Osteoblast (primary cell): Measurements from ENCODE around the gene MET. TPM values are rescaled to one million over a fixed set of nuclear protein-coding genes. Genes with fewer than 3 reads are reported as not detected.

ENCODE experiments used
- DNase-seq: peaks from one replicate; pipeline ENCODE4 v3.0.0; 2011; ENCODE audit warnings: low spot score, mixed read lengths; ENCODE audit not compliant: insufficient read length; ENCODE audit errors: missing footprints
- H2AFZ ChIP-seq: 2 replicates; pipeline ENCODE4 v1.6.0; 2011; ENCODE audit warnings: mild to moderate bottlenecking, low read length
- H3K27ac ChIP-seq: 2 replicates; pipeline ENCODE4 v1.5.1; 2011; ENCODE audit warnings: mild to moderate bottlenecking, low read depth, low read length, moderate library complexity
- H3K27me3 ChIP-seq: 2 replicates; pipeline ENCODE4 v1.6.0; 2012; ENCODE audit warnings: mild to moderate bottlenecking, control low read depth, inconsistent platforms, low read length, moderate library complexity; ENCODE audit not compliant: insufficient read depth
- H3K36me3 ChIP-seq: 2 replicates; pipeline ENCODE4 v1.5.1; 2011; ENCODE audit warnings: mild to moderate bottlenecking, low read length, control low read depth, moderate library complexity; ENCODE audit not compliant: insufficient read depth
- H3K4me1 ChIP-seq: 2 replicates; pipeline ENCODE4 v1.5.1; 2011; ENCODE audit warnings: mild to moderate bottlenecking, low read length, control low read depth, moderate library complexity; ENCODE audit not compliant: insufficient read depth
- H3K4me2 ChIP-seq: 2 replicates; pipeline ENCODE4 v1.6.0; 2011; ENCODE audit warnings: mild to moderate bottlenecking, low read length; ENCODE audit not compliant: insufficient read depth
- H3K4me3 ChIP-seq: fragments of 200-600 bp; sonication (generic); 3 replicates; pipeline ENCODE4 v1.5.1; 2012; ENCODE audit warnings: mild to moderate bottlenecking, low read length, inconsistent platforms; ENCODE audit not compliant: insufficient read depth
- H3K79me2 ChIP-seq: 2 replicates; pipeline ENCODE4 v1.6.0; 2012; ENCODE audit warnings: mild to moderate bottlenecking, low read length, control low read depth, inconsistent platforms; ENCODE audit not compliant: insufficient read depth
- H3K9me3 ChIP-seq: 2 replicates; pipeline ENCODE4 v1.5.1; 2011; ENCODE audit warnings: low read depth, low read length, control low read depth
- H4K20me1 ChIP-seq: 2 replicates; pipeline ENCODE4 v1.6.0; 2012; ENCODE audit warnings: mild to moderate bottlenecking, low read length, control low read depth; ENCODE audit not compliant: insufficient read depth
- CTCF ChIP-seq: IDR thresholded peaks from 2 replicates; pipeline ENCODE4 v1.5.1; 2011; ENCODE audit warnings: mild to moderate bottlenecking, low read depth, low read length, moderate library complexity; ENCODE audit errors: extremely low read depth
- total RNA-seq: library from RNA; depleted of rRNA; stranded (reverse); fragments of >200 nt; gene quantifications from 2 replicates; pipeline ENCODE4 v1.2.3, GENCODE V29; 2012

MET gene
- total RNA-seq, 1 donor: 55.0 TPM

GRCh38 chr7:116730097-116731022 is 58.4 kb downstream of the MET start:
- peaks cover 25% of the 10 kb centered on the region for H3K36me3 ChIP-seq
- peaks cover 3% of the 10 kb centered on the region for H4K20me1 ChIP-seq
- TF ChIP-seq CTCF: no peak
- no peak overlapping the region for H2AFZ ChIP-seq
- H3K4me1 ChIP-seq: peaks cover 16% of the 10 kb centered on the region
- H3K4me3 ChIP-seq: no peak overlapping the region
- peaks cover 74% of the 10 kb centered on the region for H3K79me2 ChIP-seq
- no peaks in the 10 kb centered on the region for H3K9me3 ChIP-seq
- no peaks in the 10 kb centered on the region for H3K27me3 ChIP-seq
- no peak overlapping the region for H3K4me2 ChIP-seq
- no peak overlapping the region for H3K27ac ChIP-seq
- no peak for DNase-seq

GRCh38 chr7:116731023-116731395 is 59.0 kb downstream of the MET start:
- peaks cover 73% of the 10 kb centered on the region for H3K79me2 ChIP-seq
- no peak for TF ChIP-seq CTCF
- H3K4me3 ChIP-seq: no peak overlapping the region
- no peak for DNase-seq
- H2AFZ ChIP-seq: no peak overlapping the region
- no peaks in the 10 kb centered on the region for H3K27me3 ChIP-seq
- no peak overlapping the region for H3K4me2 ChIP-seq
- no peaks in the 10 kb centered on the region for H3K9me3 ChIP-seq
- H3K27ac ChIP-seq: no peak overlapping the region
- H3K4me1 ChIP-seq: peaks cover 16% of the 10 kb centered on the region
- H3K36me3 ChIP-seq: peaks cover 25% of the 10 kb centered on the region
- peaks cover 3% of the 10 kb centered on the region for H4K20me1 ChIP-seq

DNA sequence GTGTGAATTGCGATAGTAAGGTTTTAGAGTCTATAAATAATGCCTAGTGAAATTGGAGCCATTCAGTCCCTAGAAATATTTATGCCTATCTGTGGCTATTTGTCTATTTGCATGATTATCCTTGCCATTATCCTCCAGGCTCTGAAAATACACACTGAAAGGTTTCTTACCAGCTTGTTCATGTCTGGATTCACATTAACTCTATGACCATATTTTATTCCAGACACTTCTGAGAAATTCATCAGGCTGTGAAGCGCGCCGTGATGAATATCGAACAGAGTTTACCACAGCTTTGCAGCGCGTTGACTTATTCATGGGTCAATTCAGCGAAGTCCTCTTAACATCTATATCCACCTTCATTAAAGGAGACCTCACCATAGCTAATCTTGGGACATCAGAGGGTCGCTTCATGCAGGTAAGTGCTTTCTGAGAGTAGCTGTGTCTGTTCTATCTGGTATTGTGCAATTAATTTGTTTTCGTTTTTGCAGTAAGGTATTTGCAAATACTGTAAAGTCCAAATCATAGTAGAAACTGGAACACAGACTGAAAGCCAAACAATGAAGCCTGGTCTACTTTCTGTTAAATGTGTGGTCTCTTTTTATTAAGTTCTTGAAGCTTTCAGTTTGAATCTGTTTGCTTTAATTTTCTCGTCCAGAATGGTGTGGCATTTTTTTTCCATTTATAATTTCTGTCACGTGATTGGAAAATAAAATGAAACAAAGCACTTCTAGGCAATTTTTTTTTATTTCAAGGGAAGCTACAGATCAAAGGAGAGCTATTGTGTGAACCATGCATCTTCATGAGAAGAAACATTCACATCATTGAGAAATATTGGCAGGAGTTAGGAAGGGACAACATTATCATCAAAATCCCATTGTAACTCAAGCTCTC is 59.7 kb downstream of the MET start:
- H3K27ac ChIP-seq: no peak overlapping the region
- peaks cover 19% of the 10 kb centered on the region for H3K4me1 ChIP-seq
- peaks cover 25% of the 10 kb centered on the region for H3K36me3 ChIP-seq
- H3K4me3 ChIP-seq: no peak overlapping the region
- H3K4me2 ChIP-seq: no peak overlapping the region
- DNase-seq: no peak
- H3K27me3 ChIP-seq: no peaks in the 10 kb centered on the region
- no peaks in the 10 kb centered on the region for H3K9me3 ChIP-seq
- H2AFZ ChIP-seq: no peak overlapping the region
- peaks cover 3% of the 10 kb centered on the region for H4K20me1 ChIP-seq
- H3K79me2 ChIP-seq: peaks cover 66% of the 10 kb centered on the region
- no peak for TF ChIP-seq CTCF
